Measurements from ENCODE around the gene MRPL49. TPM values are rescaled to one million over a fixed set of nuclear protein-coding genes. Genes with fewer than 3 reads are reported as not detected.

Gene MRPL49
- total RNA-seq, 6 experiments from 2014 or later = 53.2 to 59.7 (median 56.9) TPM

- Mint-ChIP-seq H3K9me3 (no peaks in the 10 kb centered on the region), H3K27me3 (ENCODE audit: insufficient read depth) (0 out of 2 replicates have a peak, but pooled peaks cover 3% of the 10 kb centered on the region), H3K4me3 (peak overlapping the region; percentile 100), H3K36me3 (ENCODE audit: low read depth) (peaks cover 17% of the 10 kb centered on the region), H3K27ac (no peak overlapping the region; the same call in 1 of the 2 replicates), H3K4me1 (ENCODE audit: low read depth) (peaks cover 26% of the 10 kb centered on the region)
- no peak for DNase-seq
- no peak for TF ChIP-seq CTCF (IDR thresholded peaks at IDR 0.05)
These were observed 10.3 kb downstream of the MRPL49 start for GRCh38 chr11:65132238-65132987.

GRCh38 chr11:65132988-65133700 lies 11.0 kb downstream of the MRPL49 start:
- Mint-ChIP-seq H3K36me3 (ENCODE audit: low read depth) (peaks cover 17% of the 10 kb centered on the region), H3K27me3 (ENCODE audit: insufficient read depth) (0 out of 2 replicates have a peak, but pooled peaks cover 3% of the 10 kb centered on the region), H3K4me3 (peak overlapping the region; percentile 100), H3K4me1 (ENCODE audit: low read depth) (peaks cover 26% of the 10 kb centered on the region), H3K9me3 (no peaks in the 10 kb centered on the region), H3K27ac (peak overlapping the region; percentile 99)
- TF ChIP-seq CTCF (IDR thresholded peaks at IDR 0.05) = no peak
- no peak for DNase-seq

GRCh38 chr11:65133724-65134123 lies 11.6 kb downstream of the MRPL49 start:
- 0 out of 2 replicates have a peak, but pooled peaks cover 3% of the 10 kb centered on the region for H3K27me3 Mint-ChIP-seq (ENCODE audit: insufficient read depth)
- peaks cover 17% of the 10 kb centered on the region for H3K36me3 Mint-ChIP-seq (ENCODE audit: low read depth)
- no peak for DNase-seq

GRCh38 chr11:65134240-65134951 lies 12.3 kb downstream of the MRPL49 start, which contains the start of gene SYVN1:
Gene SYVN1 (minus strand): TSS chr11:65134519. CDS start chr11:65133601, 918 bp downstream.
- peak; percentile 75 for DNase-seq
- no peak for TF ChIP-seq CTCF (IDR thresholded peaks at IDR 0.05)

More at GRCh38 chr11:65133724-65134123, 11.6 kb downstream of the MRPL49 start:
- Mint-ChIP-seq H3K4me1 (ENCODE audit: low read depth) (peaks cover 26% of the 10 kb centered on the region), H3K27ac (peak overlapping the region; percentile 99), H3K9me3 (no peaks in the 10 kb centered on the region), H3K4me3 (peak overlapping the region; percentile 100)
- TF ChIP-seq CTCF (IDR thresholded peaks at IDR 0.05) = no peak

GRCh38 chr11:65134952-65135632 lies 13.0 kb downstream of the MRPL49 start:
- H3K27ac Mint-ChIP-seq = peak overlapping the region; percentile 99
- peaks cover 17% of the 10 kb centered on the region for H3K36me3 Mint-ChIP-seq (ENCODE audit: low read depth)
- TF ChIP-seq CTCF (IDR thresholded peaks at IDR 0.05) = no peak
- peaks cover 26% of the 10 kb centered on the region for H3K4me1 Mint-ChIP-seq (ENCODE audit: low read depth)
- DNase-seq = peak; percentile 96
- H3K27me3 Mint-ChIP-seq (ENCODE audit: insufficient read depth) = peaks cover 6% of the 10 kb centered on the region; the same call in 1 of the 2 replicates
- peak overlapping the region; percentile 100 for H3K4me3 Mint-ChIP-seq
- H3K9me3 Mint-ChIP-seq = no peaks in the 10 kb centered on the region

More at GRCh38 chr11:65134240-65134951, 12.3 kb downstream of the MRPL49 start, which contains the start of gene SYVN1:
- Mint-ChIP-seq H3K36me3 (ENCODE audit: low read depth) (peaks cover 17% of the 10 kb centered on the region), H3K4me1 (ENCODE audit: low read depth) (peaks cover 26% of the 10 kb centered on the region), H3K9me3 (no peaks in the 10 kb centered on the region), H3K27me3 (ENCODE audit: insufficient read depth) (0 out of 2 replicates have a peak, but pooled peaks cover 3% of the 10 kb centered on the region), H3K27ac (peak within 1 kb of the TSS; percentile 99), H3K4me3 (peak within 1 kb of the TSS; percentile 100)

Data from HFFc6 (cell line).